Retinal pigment epithelial cell (primary cell): Measurements from ENCODE around the gene CLP1.

Experiments
- DNase-seq: peaks from one replicate; pipeline ENCODE4 v3.0.0-alpha.2; 2010; ENCODE audit warnings: low read depth
- H3K4me3 ChIP-seq: 2 replicates; pipeline ENCODE4 v1.5.1; 2011; ENCODE audit warnings: mild to moderate bottlenecking, low read length, control low read depth, moderate library complexity
- TF ChIP-seq, protein P1 (sequence below): conservative IDR thresholded peaks from 2 replicates; pipeline ENCODE4 v1.5.1; 2011; ENCODE audit warnings: low read depth, low read length, control low read depth, inconsistent platforms

The CLP1 gene

DNA sequence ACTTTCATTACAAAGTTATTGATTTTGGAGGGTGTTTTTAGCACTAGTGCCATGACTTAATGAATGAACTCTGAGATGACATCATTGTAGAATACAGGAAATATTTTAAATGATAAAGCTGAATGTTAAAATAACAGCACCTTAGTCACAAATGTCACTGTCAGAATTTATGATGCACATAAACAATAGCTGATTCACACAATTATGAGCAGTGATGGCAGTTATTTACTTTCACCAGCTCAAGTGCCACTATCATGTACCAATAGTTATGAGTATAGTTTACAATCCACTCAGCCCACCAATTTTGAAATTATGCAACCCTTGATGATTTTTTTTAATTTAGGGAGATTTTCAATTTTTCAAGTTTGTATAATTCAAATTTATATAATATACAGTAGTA lies 37.1 kb upstream of the CLP1 start:
- DNase-seq, result no peak
- TF ChIP-seq, protein P1, sequence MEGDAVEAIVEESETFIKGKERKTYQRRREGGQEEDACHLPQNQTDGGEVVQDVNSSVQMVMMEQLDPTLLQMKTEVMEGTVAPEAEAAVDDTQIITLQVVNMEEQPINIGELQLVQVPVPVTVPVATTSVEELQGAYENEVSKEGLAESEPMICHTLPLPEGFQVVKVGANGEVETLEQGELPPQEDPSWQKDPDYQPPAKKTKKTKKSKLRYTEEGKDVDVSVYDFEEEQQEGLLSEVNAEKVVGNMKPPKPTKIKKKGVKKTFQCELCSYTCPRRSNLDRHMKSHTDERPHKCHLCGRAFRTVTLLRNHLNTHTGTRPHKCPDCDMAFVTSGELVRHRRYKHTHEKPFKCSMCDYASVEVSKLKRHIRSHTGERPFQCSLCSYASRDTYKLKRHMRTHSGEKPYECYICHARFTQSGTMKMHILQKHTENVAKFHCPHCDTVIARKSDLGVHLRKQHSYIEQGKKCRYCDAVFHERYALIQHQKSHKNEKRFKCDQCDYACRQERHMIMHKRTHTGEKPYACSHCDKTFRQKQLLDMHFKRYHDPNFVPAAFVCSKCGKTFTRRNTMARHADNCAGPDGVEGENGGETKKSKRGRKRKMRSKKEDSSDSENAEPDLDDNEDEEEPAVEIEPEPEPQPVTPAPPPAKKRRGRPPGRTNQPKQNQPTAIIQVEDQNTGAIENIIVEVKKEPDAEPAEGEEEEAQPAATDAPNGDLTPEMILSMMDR, result no peak
- no peak overlapping the region for H3K4me3 ChIP-seq

GRCh38 chr11:57622263-57622662 lies 35.3 kb upstream of the CLP1 start:
- DNase-seq, result no peak
- TF ChIP-seq, protein P1, result no peak

GRCh38 chr11:57624864-57625263 lies 32.7 kb upstream of the CLP1 start:
- no peak overlapping the region for H3K4me3 ChIP-seq
- TF ChIP-seq, protein P1, result no peak
- DNase-seq, result no peak

More at GRCh38 chr11:57622263-57622662, 35.3 kb upstream of the CLP1 start:
- no peak overlapping the region for H3K4me3 ChIP-seq

DNA sequence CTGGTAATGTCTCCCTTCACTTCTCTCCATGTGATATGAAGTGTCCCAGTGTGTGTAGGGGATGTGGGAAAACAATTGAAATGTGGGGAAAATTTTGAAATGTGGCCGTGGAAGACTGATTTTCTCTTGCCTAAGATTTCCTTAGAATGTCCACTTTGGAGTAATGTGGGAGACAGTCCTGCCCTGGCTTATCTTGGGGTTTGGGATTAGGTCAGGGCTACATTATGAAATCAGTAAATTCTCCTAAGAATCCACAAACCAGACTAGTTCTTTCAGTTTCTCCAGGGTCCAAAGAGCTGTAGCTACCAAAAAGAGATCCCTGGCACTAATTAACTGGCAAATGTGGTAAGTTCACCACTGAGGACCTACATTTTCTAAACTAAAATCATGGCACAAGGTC lies 30.7 kb upstream of the CLP1 start:
- no peak overlapping the region for H3K4me3 ChIP-seq
- TF ChIP-seq, protein P1, result no peak
- DNase-seq, result no peak

DNA sequence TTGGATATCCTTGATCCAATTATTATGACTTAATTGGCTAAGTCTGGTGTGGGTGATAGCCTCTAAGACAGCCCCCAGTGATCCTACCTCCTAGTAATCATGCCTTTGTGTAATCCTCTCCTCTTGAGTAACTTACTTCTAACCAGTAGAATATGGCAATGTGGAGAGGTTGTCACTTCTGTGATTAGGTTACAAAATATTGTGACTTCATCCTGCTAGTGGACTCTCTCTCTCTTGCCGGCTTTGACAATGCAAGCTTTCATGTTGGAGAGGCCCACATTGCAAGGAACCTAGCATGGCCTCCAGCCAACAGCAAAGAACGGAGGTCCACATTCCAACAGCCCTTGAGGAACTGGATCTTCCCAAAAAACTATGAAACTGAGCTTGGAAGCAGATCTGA lies 27.4 kb upstream of the CLP1 start:
- DNase-seq, result no peak
- TF ChIP-seq, protein P1, result no peak
- no peak overlapping the region for H3K4me3 ChIP-seq

DNA sequence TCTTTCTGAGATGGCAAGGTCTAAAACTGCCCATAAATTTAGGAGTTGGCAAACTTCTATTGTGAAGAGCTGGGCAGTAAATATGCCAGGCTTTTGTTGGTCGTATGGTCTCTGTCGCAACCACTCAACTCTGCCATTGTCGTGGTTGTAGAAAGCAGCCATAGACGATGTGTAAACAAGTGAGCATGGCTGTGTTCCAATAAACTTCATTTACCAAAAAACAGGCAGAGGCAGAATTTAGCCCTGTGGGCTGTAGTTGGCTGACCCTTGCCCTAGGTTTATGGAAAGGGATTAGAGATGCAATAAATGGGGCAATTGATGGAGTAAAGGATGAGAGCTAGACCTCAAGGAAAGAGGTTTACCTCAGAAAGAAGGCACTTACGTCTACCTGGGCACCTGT lies 25.4 kb upstream of the CLP1 start:
- no peak overlapping the region for H3K4me3 ChIP-seq
- TF ChIP-seq, protein P1, result no peak
- no peak for DNase-seq

GRCh38 chr11:57633394-57634070 lies 24.0 kb upstream of the CLP1 start:
- TF ChIP-seq, protein P1, result no peak
- DNase-seq, result no peak
- H3K4me3 ChIP-seq, result no peak overlapping the region
